ENCODE measurements around the gene CAMK2D.
"Not testable (repeated sequence)": the region's sequence is repeated elsewhere in the genome, so short reads cannot be mapped to it uniquely, and the experiment has no call there.

Gene CAMK2D

DNA sequence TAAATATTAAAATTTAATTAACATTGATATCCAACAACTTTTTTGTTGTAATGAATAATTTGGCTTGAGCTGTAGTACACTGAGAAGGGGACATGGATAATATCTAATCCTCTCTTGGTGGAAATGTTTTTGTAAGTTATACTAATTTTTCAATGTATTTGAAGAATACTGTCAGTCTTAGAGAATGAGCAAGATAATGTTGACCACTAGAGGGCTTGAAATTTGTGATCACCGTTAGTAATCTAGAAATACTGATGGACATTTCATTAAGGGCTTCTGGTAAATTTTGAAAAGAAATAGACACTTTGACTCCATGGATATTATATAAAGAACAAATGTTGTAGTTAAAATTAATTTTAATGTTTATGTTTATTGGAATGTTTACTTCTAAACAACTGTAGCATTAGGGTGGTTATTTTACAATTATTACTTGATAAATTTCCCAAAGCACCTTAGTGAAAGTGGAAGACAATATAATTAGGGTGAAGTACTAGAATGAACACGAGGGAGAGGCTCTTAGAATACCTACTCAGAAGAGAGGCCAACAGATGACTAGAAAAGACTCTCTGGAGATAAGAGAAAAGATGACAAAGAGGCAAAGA, 20.0 kb upstream of the CAMK2D start:
- no peak overlapping the region for H3K27ac ChIP-seq (ENCODE audit: low read length)
- no peak overlapping the region for H3K4me3 ChIP-seq (ENCODE audit: low read length)
- no peak overlapping the region for H3K9ac ChIP-seq (ENCODE audit: low read depth, low read length)
- H3K36me3 ChIP-seq (ENCODE audit: insufficient read depth, low read depth, low read length) = no peaks in the 10 kb centered on the region
- H3K27me3 ChIP-seq (ENCODE audit: insufficient read depth, low read length) = no peaks in the 10 kb centered on the region
- H3K4me1 ChIP-seq (ENCODE audit: insufficient read depth, low read length) = no peaks in the 10 kb centered on the region
- no peaks in the 10 kb centered on the region for H3K9me3 ChIP-seq (ENCODE audit: insufficient read depth, low read depth, low read length)

DNA sequence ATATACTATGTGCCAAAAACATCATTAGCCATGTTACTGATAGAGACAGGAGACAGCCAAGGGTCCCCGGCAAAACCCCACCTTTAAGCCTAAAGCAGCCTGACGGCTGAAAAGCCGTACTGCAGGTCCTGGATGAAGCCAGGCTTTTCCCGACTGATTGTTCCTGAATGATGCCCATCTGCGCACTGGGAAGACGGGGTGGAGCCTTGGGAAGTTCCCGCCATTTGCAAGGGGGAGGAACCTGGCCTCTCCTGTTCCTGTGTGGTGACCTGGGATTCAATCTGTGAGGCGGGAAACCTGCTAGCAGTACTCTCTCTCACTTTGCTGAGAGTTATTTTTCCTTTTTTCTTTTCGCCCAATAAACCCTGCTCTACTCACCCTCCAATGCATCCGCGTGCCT, 15.1 kb upstream of the CAMK2D start:
- no peaks in the 10 kb centered on the region for H3K9me3 ChIP-seq (ENCODE audit: insufficient read depth, low read depth, low read length)
- no peak overlapping the region for H3K4me3 ChIP-seq (ENCODE audit: low read length)
- H3K27me3 ChIP-seq (ENCODE audit: insufficient read depth, low read length) = no peaks in the 10 kb centered on the region
- no peaks in the 10 kb centered on the region for H3K4me1 ChIP-seq (ENCODE audit: insufficient read depth, low read length)
- H3K36me3 ChIP-seq (ENCODE audit: insufficient read depth, low read depth, low read length) = no peaks in the 10 kb centered on the region
- H3K9ac ChIP-seq (ENCODE audit: low read depth, low read length) = no peak overlapping the region
- no peak overlapping the region for H3K27ac ChIP-seq (ENCODE audit: low read length)

GRCh38 chr4:113776016-113776415, 14.5 kb upstream of the CAMK2D start:
- H3K36me3 ChIP-seq (ENCODE audit: insufficient read depth, low read depth, low read length) = no peaks in the 10 kb centered on the region
- H3K4me3 ChIP-seq (ENCODE audit: low read length) = no peak overlapping the region
- H3K9ac ChIP-seq (ENCODE audit: low read depth, low read length) = no peak overlapping the region
- no peaks in the 10 kb centered on the region for H3K27me3 ChIP-seq (ENCODE audit: insufficient read depth, low read length)
- H3K9me3 ChIP-seq (ENCODE audit: insufficient read depth, low read depth, low read length) = no peaks in the 10 kb centered on the region
- H3K27ac ChIP-seq (ENCODE audit: low read length) = no peak overlapping the region
- H3K4me1 ChIP-seq (ENCODE audit: insufficient read depth, low read length) = no peaks in the 10 kb centered on the region

- H3K27ac ChIP-seq (ENCODE audit: low read length) = no peak overlapping the region
- H3K36me3 ChIP-seq (ENCODE audit: insufficient read depth, low read depth, low read length) = no peaks in the 10 kb centered on the region
- H3K4me1 ChIP-seq (ENCODE audit: insufficient read depth, low read length) = no peaks in the 10 kb centered on the region
- H3K9ac ChIP-seq (ENCODE audit: low read depth, low read length) = no peak overlapping the region
- H3K4me3 ChIP-seq (ENCODE audit: low read length) = no peak overlapping the region
- no peaks in the 10 kb centered on the region for H3K27me3 ChIP-seq (ENCODE audit: insufficient read depth, low read length)
- H3K9me3 ChIP-seq (ENCODE audit: insufficient read depth, low read depth, low read length) = no peaks in the 10 kb centered on the region
Observed at GRCh38 chr4:113773756-113774155, 12.2 kb upstream of the CAMK2D start.

DNA sequence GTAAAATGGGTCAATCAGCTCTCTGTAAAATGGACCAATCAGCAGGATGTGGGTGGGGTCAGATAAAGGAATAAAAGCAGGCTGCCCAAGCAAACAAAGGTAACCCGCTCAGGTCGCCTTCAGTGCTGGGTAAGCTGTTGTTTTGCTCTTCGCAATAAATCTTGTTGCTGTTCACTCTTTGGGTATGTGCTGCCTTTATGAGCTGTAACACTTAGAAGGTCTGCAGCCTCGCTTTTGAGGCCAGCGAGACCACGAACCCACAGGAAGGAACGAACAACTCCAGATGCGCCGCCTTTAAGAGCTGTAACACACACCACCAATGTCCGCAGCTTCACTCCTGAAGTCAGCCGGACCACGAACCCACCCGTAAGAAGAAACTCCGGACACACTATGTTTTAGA, 11.5 kb upstream of the CAMK2D start:
- Histone ChIP-seq H3K36me3 (ENCODE audit: insufficient read depth, low read depth, low read length) (no peaks in the 10 kb centered on the region), H3K4me3 (ENCODE audit: low read length) (no peak overlapping the region), H3K27me3 (ENCODE audit: insufficient read depth, low read length) (no peaks in the 10 kb centered on the region), H3K9me3 (ENCODE audit: insufficient read depth, low read depth, low read length) (no peaks in the 10 kb centered on the region), H3K9ac (ENCODE audit: low read depth, low read length) (no peak overlapping the region), H3K27ac (ENCODE audit: low read length) (no peak overlapping the region), H3K4me1 (ENCODE audit: insufficient read depth, low read length) (no peaks in the 10 kb centered on the region)

DNA sequence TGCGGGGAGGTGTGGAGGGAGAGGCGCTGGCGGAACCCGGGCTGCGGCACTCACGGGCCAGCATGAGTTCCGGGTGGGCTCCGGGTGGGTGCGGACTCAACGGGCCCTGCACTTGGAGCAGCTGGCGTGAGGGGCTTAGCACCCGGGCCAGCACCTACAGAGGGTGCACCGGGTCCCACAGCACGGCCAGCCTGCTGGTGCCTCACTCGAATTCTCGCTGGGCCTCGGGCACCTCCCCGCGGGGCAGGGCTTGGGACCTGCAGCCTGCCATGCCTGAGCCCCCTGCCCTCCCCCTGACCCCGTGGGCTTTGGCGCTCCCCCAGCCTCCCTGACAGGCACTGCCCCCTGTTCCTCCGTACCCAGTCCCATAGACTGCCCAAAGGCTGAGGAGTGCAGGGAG, 10.8 kb upstream of the CAMK2D start:
- Histone ChIP-seq H3K9me3 (ENCODE audit: insufficient read depth, low read depth, low read length) (no peaks in the 10 kb centered on the region), H3K9ac (ENCODE audit: low read depth, low read length) (no peak overlapping the region), H3K36me3 (ENCODE audit: insufficient read depth, low read depth, low read length) (no peaks in the 10 kb centered on the region), H3K4me3 (ENCODE audit: low read length) (no peak overlapping the region), H3K4me1 (ENCODE audit: insufficient read depth, low read length) (no peaks in the 10 kb centered on the region), H3K27me3 (ENCODE audit: insufficient read depth, low read length) (no peaks in the 10 kb centered on the region), H3K27ac (ENCODE audit: low read length) (no peak overlapping the region)

- Histone ChIP-seq H3K27ac (ENCODE audit: low read length) (no peak overlapping the region), H3K27me3 (ENCODE audit: insufficient read depth, low read length) (no peaks in the 10 kb centered on the region), H3K4me1 (ENCODE audit: insufficient read depth, low read length) (no peaks in the 10 kb centered on the region), H3K36me3 (ENCODE audit: insufficient read depth, low read depth, low read length) (no peaks in the 10 kb centered on the region), H3K9me3 (ENCODE audit: insufficient read depth, low read depth, low read length) (no peaks in the 10 kb centered on the region), H3K9ac (ENCODE audit: low read depth, low read length) (no peak overlapping the region), H3K4me3 (ENCODE audit: low read length) (no peak overlapping the region)
Observed at GRCh38 chr4:113769744-113770143, 8.2 kb upstream of the CAMK2D start.

DNA sequence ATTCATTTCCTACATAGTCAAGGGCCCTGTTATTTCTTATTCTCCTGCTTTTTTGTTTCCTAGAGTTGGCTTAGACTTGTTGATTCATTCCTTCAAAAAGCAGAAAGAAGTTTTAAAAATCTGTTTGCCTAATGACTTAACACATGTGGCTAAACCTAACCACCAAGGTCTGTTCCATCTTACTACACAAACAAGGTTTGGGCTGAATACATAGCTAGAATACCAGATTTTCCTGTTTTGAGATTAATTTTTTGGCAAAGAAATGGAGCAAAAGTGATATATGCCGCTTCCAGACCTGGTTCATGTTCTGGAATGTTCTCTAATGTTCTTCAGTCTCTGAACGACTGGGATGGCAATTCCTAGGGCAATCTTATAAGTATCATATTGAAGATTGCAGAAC, 7.4 kb upstream of the CAMK2D start:
- Histone ChIP-seq H3K27ac (ENCODE audit: low read length) (no peak overlapping the region), H3K27me3 (ENCODE audit: insufficient read depth, low read length) (no peaks in the 10 kb centered on the region), H3K9ac (ENCODE audit: low read depth, low read length) (no peak overlapping the region), H3K36me3 (ENCODE audit: insufficient read depth, low read depth, low read length) (no peaks in the 10 kb centered on the region), H3K4me1 (ENCODE audit: insufficient read depth, low read length) (no peaks in the 10 kb centered on the region), H3K4me3 (ENCODE audit: low read length) (no peak overlapping the region), H3K9me3 (ENCODE audit: insufficient read depth, low read depth, low read length) (no peaks in the 10 kb centered on the region)

DNA sequence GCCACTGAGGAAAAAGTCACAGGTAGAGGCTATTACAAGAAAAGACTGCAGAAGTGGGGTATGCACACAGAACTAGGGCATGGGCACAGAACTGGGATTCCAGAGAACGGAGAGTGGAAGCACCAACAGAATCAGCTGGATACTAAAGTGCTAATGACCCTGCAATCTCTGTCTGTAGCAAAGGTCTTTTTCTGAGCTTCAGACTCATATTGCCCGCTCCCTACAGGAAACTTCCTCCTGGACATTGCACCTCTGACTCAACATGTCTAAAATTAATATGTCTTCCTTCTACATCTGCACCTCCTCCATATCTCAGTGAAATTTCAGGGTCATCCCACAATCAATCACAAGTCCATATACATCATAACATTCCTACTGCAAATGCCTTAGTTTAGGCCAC, 5.3 kb upstream of the CAMK2D start:
- Histone ChIP-seq H3K36me3 (ENCODE audit: insufficient read depth, low read depth, low read length) (no peaks in the 10 kb centered on the region), H3K4me1 (ENCODE audit: insufficient read depth, low read length) (peaks cover 3% of the 10 kb centered on the region; the same call in 1 of the 2 replicates), H3K9me3 (ENCODE audit: insufficient read depth, low read depth, low read length) (no peaks in the 10 kb centered on the region)

GRCh38 chr4:113764720-113765264, 3.3 kb upstream of the CAMK2D start:
- H3K27ac ChIP-seq (ENCODE audit: low read length) = no peak overlapping the region
- H3K4me3 ChIP-seq (ENCODE audit: low read length) = no peak overlapping the region
- H3K9ac ChIP-seq (ENCODE audit: low read depth, low read length) = no peak overlapping the region
- H3K36me3 ChIP-seq (ENCODE audit: insufficient read depth, low read depth, low read length) = no peaks in the 10 kb centered on the region
- H3K9me3 ChIP-seq (ENCODE audit: insufficient read depth, low read depth, low read length) = no peaks in the 10 kb centered on the region
- peaks cover 3% of the 10 kb centered on the region; the same call in 1 of the 2 replicates for H3K4me1 ChIP-seq (ENCODE audit: insufficient read depth, low read length)
- peaks cover 11% of the 10 kb centered on the region for H3K27me3 ChIP-seq (ENCODE audit: insufficient read depth, low read length)

More for the DNA sequence above, 5.3 kb upstream of the CAMK2D start:
- Histone ChIP-seq H3K4me3 (ENCODE audit: low read length) (no peak overlapping the region), H3K27ac (ENCODE audit: low read length) (no peak overlapping the region), H3K9ac (ENCODE audit: low read depth, low read length) (no peak overlapping the region), H3K27me3 (ENCODE audit: insufficient read depth, low read length) (no peaks in the 10 kb centered on the region)

DNA sequence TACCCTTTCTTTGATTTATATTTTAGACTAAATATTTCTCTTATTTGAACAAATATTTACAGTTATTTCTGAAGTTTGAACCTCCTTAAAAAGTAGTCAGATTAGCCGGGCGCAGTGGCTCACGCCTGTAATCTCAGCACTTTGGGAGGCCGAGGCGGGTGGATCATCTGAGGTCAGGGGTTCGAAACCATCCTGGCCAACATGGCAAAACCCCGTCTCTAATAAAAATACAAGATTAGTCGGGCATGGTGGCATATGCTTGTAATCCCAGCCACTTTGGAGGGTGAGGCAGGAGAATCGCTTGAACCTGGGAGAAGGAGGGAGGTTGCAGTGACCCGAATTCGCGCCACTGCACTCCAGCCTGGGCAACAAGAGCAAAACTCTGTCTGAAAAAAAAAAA, 2.4 kb upstream of the CAMK2D start:
- not testable (repeated sequence) for H3K4me1 ChIP-seq (ENCODE audit: insufficient read depth, low read length); H3K9me3 ChIP-seq (ENCODE audit: insufficient read depth, low read depth, low read length); H3K9ac ChIP-seq (ENCODE audit: low read depth, low read length); H3K27ac ChIP-seq (ENCODE audit: low read length); H3K36me3 ChIP-seq (ENCODE audit: insufficient read depth, low read depth, low read length); H3K4me3 ChIP-seq (ENCODE audit: low read length)
- peaks cover 20% of the 10 kb centered on the region for H3K27me3 ChIP-seq (ENCODE audit: insufficient read depth, low read length)

GRCh38 chr4:113763029-113763285, 1.4 kb upstream of the CAMK2D start:
- Histone ChIP-seq H3K27ac (ENCODE audit: low read length) (peak overlapping the region; percentile 70), H3K9ac (ENCODE audit: low read depth, low read length) (peak overlapping the region; percentile 88), H3K4me3 (ENCODE audit: low read length) (peak overlapping the region; percentile 84), H3K9me3 (ENCODE audit: insufficient read depth, low read depth, low read length) (no peaks in the 10 kb centered on the region), H3K27me3 (ENCODE audit: insufficient read depth, low read length) (peaks cover 25% of the 10 kb centered on the region), H3K4me1 (ENCODE audit: insufficient read depth, low read length) (peaks cover 8% of the 10 kb centered on the region), H3K36me3 (ENCODE audit: insufficient read depth, low read depth, low read length) (no peaks in the 10 kb centered on the region)

Measured in iPS-20b (cell line).